T-helper 17 cell (primary cell): ENCODE data around the gene FPR3. TPM values are rescaled to one million over a fixed set of nuclear protein-coding genes. Genes with fewer than 3 reads are reported as not detected.
A peak's percentile ranks its signal among the peaks of the same experiment; 100 is the strongest.

Experiments
- ATAC-seq: fragments of 150-1000 bp; cut with Tn5 transposase; 2 replicates; pipeline ENCODE4 v1.10.0; 2021; ENCODE audit warnings: mild to moderate bottlenecking, moderate library complexity
- DNase-seq, 3 donors: peaks; one replicate each; pipeline versions ENCODE4 v3.0.0 to v3.0.0-alpha.2; 2020 to 2021
- H3K9me3 ChIP-seq: one replicate; pipeline ENCODE4 v1.7.0; 2013; ENCODE audit warnings: low read length, mild to moderate bottlenecking; ENCODE audit not compliant: control insufficient read depth, poor library complexity, severe bottlenecking
- H3K27ac Mint-ChIP-seq: one replicate; pipeline ENCODE4 v1.8.0; 2022; ENCODE audit warnings: mild to moderate bottlenecking, moderate library complexity, mixed read lengths
- H3K27me3 Mint-ChIP-seq: one replicate; pipeline ENCODE4 v1.8.0; 2022; ENCODE audit warnings: mixed read lengths
- H3K36me3 Mint-ChIP-seq: one replicate; pipeline ENCODE4 v1.8.0; 2022; ENCODE audit warnings: low read depth, mixed read lengths
- H3K4me1 Mint-ChIP-seq: one replicate; pipeline ENCODE4 v1.8.0; 2022; ENCODE audit warnings: mild to moderate bottlenecking, mixed read lengths
- H3K4me3 Mint-ChIP-seq: one replicate; pipeline ENCODE4 v1.8.0; 2022; ENCODE audit warnings: mild to moderate bottlenecking, moderate library complexity, mixed read lengths
- total RNA-seq, 4 donors: library from RNA in 2 of 4; stranded (reverse) in 2 of 4; gene quantifications; one replicate each; pipeline ENCODE4 v1.2.3 and lab custom pipeline; 2022 to 2026

The FPR3 gene
- total RNA-seq, 2 donors from 2014 or later: not detected

DNA sequence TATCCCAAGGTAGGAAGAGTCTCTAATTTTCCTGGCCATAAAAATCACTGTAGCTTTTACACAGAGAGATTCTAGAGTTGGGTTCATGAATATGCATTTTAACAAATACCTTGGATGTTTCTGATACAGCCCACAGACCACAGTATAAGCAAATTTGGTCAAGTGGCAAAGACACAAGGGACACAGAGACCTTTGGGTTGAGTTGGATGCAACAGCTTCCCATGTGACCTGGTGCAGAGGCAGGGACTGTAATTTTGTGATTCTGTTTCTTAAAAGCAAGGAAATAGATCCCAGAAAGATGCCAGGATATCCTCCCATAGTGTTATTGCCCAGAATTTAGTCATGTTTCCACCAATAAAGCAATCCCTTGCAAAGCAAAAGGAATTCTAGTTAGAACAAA, 27.0 kb downstream of the FPR3 start:
- Mint-ChIP-seq H3K4me1 (no peaks in the 10 kb centered on the region), H3K4me3 (no peak overlapping the region), H3K27me3 (no peaks in the 10 kb centered on the region), H3K36me3 (no peaks in the 10 kb centered on the region), H3K27ac (no peak overlapping the region)
- no peaks in the 10 kb centered on the region for H3K9me3 ChIP-seq
- ATAC-seq (no peak), DNase-seq (no peak)

DNA sequence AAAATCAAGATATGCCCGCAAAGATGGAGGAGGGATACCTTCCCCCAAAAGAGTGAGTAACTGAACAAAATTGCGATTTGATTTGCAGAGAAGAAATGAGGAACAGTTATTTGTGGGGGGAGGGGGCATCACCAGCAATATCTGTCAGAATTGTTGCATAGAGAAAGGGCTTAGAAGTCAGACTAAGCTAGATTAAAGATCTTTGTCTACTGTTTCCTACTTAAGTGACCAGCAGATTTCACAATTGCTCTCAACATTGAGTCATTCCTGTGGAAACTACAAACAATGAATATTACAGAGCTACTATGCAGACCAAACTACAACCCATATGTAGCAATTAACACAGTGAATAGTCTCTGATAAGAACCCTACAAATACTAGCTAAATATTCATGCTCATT, 27.4 kb downstream of the FPR3 start:
- Mint-ChIP-seq H3K36me3 (no peaks in the 10 kb centered on the region), H3K27me3 (no peaks in the 10 kb centered on the region), H3K4me1 (no peaks in the 10 kb centered on the region), H3K4me3 (no peak overlapping the region), H3K27ac (no peak overlapping the region)
- no peaks in the 10 kb centered on the region for H3K9me3 ChIP-seq
- ATAC-seq (no peak), DNase-seq (no peak)

DNA sequence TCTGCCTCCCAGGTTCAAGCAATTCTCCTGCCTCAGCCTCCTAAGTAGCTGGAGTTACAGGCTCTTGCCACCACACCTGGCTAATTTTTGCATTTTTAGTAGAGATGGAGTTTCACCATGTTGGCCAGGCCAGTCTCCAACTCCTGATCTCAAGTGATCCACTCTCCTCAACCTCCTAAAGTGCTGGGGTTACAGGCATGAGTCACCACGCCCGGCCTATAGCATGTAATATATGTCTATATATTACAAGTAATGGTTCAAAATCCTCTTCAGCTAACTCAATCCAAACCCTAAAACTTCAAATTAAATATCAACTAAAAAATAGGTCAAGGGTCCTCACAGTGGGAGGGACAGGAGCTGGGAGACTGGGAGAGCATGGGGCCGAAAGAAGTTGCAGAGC, 28.0 kb downstream of the FPR3 start:
- no peaks in the 10 kb centered on the region for H3K4me1 Mint-ChIP-seq
- no peak overlapping the region for H3K4me3 Mint-ChIP-seq
- H3K36me3 Mint-ChIP-seq: no peaks in the 10 kb centered on the region
- ATAC-seq: no peak
- no peaks in the 10 kb centered on the region for H3K9me3 ChIP-seq
- no peaks in the 10 kb centered on the region for H3K27me3 Mint-ChIP-seq
- no peak overlapping the region for H3K27ac Mint-ChIP-seq
- no peak for DNase-seq

DNA sequence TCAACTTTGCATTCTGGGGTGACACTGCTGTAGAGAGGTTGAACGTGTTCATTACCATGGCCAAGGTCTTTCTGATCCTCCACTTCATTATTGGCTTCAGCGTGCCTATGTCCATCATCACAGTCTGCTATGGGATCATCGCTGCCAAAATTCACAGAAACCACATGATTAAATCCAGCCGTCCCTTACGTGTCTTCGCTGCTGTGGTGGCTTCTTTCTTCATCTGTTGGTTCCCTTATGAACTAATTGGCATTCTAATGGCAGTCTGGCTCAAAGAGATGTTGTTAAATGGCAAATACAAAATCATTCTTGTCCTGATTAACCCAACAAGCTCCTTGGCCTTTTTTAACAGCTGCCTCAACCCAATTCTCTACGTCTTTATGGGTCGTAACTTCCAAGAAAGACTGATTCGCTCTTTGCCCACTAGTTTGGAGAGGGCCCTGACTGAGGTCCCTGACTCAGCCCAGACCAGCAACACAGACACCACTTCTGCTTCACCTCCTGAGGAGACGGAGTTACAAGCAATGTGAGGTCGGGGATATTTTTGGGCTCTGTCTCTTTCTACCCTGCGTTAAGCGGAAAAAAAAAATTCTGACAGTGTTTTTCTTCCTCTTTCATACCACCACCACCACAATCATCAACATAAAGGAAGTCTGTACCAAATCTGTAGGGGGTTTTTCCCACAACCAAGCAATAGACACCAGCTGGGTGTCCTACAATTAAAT, 29.5 kb downstream of the FPR3 start:
- Mint-ChIP-seq H3K4me3 (no peak overlapping the region), H3K36me3 (no peaks in the 10 kb centered on the region), H3K27ac (no peak overlapping the region), H3K4me1 (no peaks in the 10 kb centered on the region), H3K27me3 (no peaks in the 10 kb centered on the region)
- ATAC-seq: peak; percentile 42
- H3K9me3 ChIP-seq: no peaks in the 10 kb centered on the region
- DNase-seq: no peak

DNA sequence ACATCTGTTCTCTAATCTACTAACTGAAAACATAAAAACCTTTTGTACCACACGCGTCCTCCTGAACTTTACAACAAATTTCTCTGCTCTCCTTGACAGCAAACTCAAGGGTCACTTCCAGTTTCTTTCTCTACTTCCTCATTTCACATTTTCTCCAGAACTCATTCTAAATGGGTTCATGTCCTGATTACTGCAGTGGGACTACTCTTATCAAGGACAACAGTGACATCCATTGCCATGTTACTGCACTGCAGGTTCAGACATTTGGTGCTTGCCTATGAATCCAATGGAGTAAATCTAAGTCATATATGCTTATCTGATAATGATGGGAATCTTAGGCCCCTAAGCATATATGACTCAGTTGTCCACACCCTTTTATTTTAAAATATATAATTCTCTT, 35.3 kb downstream of the FPR3 start:
- no peak for ATAC-seq
- Mint-ChIP-seq H3K4me3 (no peak overlapping the region), H3K27ac (no peak overlapping the region), H3K36me3 (peaks cover 2% of the 10 kb centered on the region), H3K4me1 (no peaks in the 10 kb centered on the region), H3K27me3 (no peaks in the 10 kb centered on the region)
- peaks cover 8% of the 10 kb centered on the region for H3K9me3 ChIP-seq
- DNase-seq: no peak

DNA sequence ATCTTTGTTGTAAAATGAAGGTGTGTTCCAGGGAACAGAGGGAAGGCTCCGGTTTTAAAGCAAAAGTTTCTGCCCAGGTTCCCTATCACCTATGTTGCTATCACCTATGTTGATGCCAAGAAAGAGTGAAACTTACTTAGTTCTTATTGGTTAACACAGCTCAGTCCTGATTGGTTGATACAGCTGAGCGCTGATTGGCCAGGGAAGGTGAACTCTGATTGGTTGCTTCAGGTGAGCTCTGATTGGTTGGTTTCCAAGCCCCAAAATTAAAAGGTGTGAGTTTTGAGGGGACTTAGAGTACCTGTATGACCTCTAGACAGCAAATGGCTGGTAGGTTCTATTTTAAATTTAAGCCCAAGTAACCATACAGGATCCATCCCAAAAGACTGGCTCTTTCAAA, 42.2 kb downstream of the FPR3 start:
- DNase-seq (no peak), ATAC-seq (no peak)
- H3K4me1 Mint-ChIP-seq: no peaks in the 10 kb centered on the region
- no peak overlapping the region for H3K4me3 Mint-ChIP-seq
- H3K27me3 Mint-ChIP-seq: no peaks in the 10 kb centered on the region
- peaks cover 2% of the 10 kb centered on the region for H3K36me3 Mint-ChIP-seq
- peaks cover 12% of the 10 kb centered on the region for H3K9me3 ChIP-seq
- H3K27ac Mint-ChIP-seq: no peak overlapping the region

DNA sequence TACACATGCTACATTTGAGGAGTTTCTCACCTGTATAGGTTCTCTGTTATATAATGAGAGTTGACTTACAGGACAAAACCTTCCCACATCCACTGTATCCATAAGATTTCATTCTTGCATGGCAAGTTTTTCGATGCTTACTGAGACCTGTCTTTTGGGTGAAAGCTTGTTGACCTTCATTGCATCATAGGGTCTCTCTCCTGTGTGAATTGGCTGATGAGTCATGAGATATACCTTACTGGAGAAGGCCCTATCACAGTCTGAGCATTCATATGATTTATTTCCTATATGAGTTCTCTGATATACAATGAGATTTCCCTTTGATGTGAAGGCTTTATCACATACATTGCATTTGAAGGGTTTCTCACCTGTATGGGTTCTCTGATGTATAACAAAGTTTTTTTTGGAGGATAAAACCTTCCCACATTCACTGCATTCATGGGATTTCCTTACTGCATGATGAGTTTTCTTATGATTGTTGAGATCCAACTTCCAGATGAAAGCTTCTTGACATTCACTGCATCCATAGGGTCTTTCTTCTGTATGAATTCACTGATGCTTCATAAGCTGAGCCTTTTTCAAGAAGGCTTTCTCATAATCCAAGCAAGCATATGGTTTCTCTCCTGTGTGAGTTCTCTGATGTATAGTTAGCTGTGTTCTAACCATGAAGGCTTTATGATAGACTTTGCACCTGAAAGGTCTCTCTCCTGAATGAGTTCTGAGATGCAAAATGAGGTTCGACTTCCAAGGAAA, 67.1 kb downstream of the FPR3 start:
- no peaks in the 10 kb centered on the region for H3K27me3 Mint-ChIP-seq
- H3K9me3 ChIP-seq: peaks cover 52% of the 10 kb centered on the region
- DNase-seq (no peak), ATAC-seq (no peak)
- peaks cover 2% of the 10 kb centered on the region for H3K36me3 Mint-ChIP-seq
- H3K4me3 Mint-ChIP-seq: no peak overlapping the region
- no peaks in the 10 kb centered on the region for H3K4me1 Mint-ChIP-seq
- no peak overlapping the region for H3K27ac Mint-ChIP-seq

DNA sequence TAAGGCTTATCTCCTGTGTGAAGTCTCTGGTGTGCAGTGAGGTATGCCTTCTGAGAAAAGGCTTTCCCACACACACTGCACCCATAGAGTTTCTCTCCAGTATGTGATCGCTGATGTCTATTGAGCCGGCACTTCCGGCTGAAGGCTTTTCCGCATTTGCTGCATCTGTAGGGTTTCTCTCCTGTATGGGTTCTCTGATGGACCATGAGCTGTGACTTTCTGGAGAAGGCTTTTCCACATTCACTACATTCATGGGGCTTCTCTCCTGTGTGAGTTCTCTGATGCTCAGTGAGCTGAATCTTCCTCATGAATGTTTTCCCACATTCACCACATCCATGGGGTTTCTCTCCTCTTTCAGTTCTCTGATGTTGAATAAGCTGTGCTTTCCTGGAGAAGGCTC, 78.1 kb downstream of the FPR3 start:
- Mint-ChIP-seq H3K4me1 (no peaks in the 10 kb centered on the region), H3K36me3 (peaks cover 25% of the 10 kb centered on the region), H3K27ac (no peak overlapping the region), H3K27me3 (no peaks in the 10 kb centered on the region), H3K4me3 (no peak overlapping the region)
- ATAC-seq (no peak), DNase-seq (no peak)
- H3K9me3 ChIP-seq: peaks cover 53% of the 10 kb centered on the region

Other genes starting within 250 kb of the FPR3 start
- gene ZNF175, start 223.9 kb upstream of the FPR3 start, total RNA-seq: 1 to 10 TPM; 4.5 to 5.1 TPM
- gene SIGLEC5, start 164.8 kb upstream of the FPR3 start, total RNA-seq: under 1 TPM in 1 of 2 donors, not detected in 1; 0.37 TPM
- gene SIGLEC14, start 148.3 kb upstream of the FPR3 start, total RNA-seq: 1 to 10 TPM in 1 of 2 donors, under 1 TPM in 1; 0.86 to 3.3 TPM
- gene SPACA6, start 101.8 kb upstream of the FPR3 start, total RNA-seq: 1 to 10 TPM; 4.3 to 6.4 TPM
- gene HAS1, start 71.2 kb upstream of the FPR3 start, total RNA-seq: not detected
- 1 to 10 TPM in 1 of 2 donors, under 1 TPM in 1; 0.70 to 4.1 TPM for gene FPR1, start 43.3 kb upstream of the FPR3 start, total RNA-seq
- under 1 TPM in 1 of 2 donors, not detected in 1; 0.40 TPM for gene FPR2, start 34.0 kb upstream of the FPR3 start, total RNA-seq
- gene ZNF577, start 92.8 kb downstream of the FPR3 start, total RNA-seq: 1 to 10 TPM; 5.4 to 8.3 TPM
- gene ZNF649, start 109.9 kb downstream of the FPR3 start, total RNA-seq: 10 to 100 TPM in 1 of 2 donors, 1 to 10 TPM in 1; 8.0 to 10.2 TPM
- 1 to 10 TPM; 2.0 to 3.3 TPM for gene ZNF613, start 132.3 kb downstream of the FPR3 start, total RNA-seq
- gene ZNF350, start 191.7 kb downstream of the FPR3 start, total RNA-seq: 10 to 100 TPM; 33.5 to 36.0 TPM
- gene ZNF615, start 213.1 kb downstream of the FPR3 start, total RNA-seq: 10 to 100 TPM; 12.0 to 12.2 TPM
- 1 to 10 TPM; 6.6 to 8.0 TPM for gene ZNF614, start 233.2 kb downstream of the FPR3 start, total RNA-seq